ENCODE results near the gene SNAP23.
"Not testable (repeated sequence)": the region's sequence is repeated elsewhere in the genome, so short reads cannot be mapped to it uniquely, and the experiment has no call there.

Gene SNAP23

GRCh38 chr15:42528970-42529369 lies 33.5 kb downstream of the SNAP23 start:
- Histone ChIP-seq H3K36me3 (ENCODE audit: control insufficient read depth, insufficient read depth, low read length) (peaks cover 57% of the 10 kb centered on the region), H3K9me3 (ENCODE audit: control insufficient read depth, low read length) (no peaks in the 10 kb centered on the region), H3K27ac (ENCODE audit: low read depth, low read length, severe bottlenecking) (no peak overlapping the region), H3K4me1 (ENCODE audit: control insufficient read depth, insufficient read depth, low read length, poor library complexity, severe bottlenecking) (no peaks in the 10 kb centered on the region), H3K4me3 (ENCODE audit: extremely low read depth, insufficient read depth, low read length, poor library complexity, severe bottlenecking) (no peak overlapping the region)
- WGBS, 2 experiments (ENCODE audit: insufficient coverage in 2 of 2): 89 to 100% methylated on average over 2 of the region's 3 CpGs

GRCh38 chr15:42533246-42533645 lies 37.8 kb downstream of the SNAP23 start:
- H3K27ac ChIP-seq (ENCODE audit: low read depth, low read length, severe bottlenecking): no peak overlapping the region
- peaks cover 46% of the 10 kb centered on the region for H3K36me3 ChIP-seq (ENCODE audit: control insufficient read depth, insufficient read depth, low read length)
- H3K4me3 ChIP-seq (ENCODE audit: extremely low read depth, insufficient read depth, low read length, poor library complexity, severe bottlenecking): no peak overlapping the region
- H3K4me1 ChIP-seq (ENCODE audit: control insufficient read depth, insufficient read depth, low read length, poor library complexity, severe bottlenecking): no peaks in the 10 kb centered on the region
- no peaks in the 10 kb centered on the region for H3K9me3 ChIP-seq (ENCODE audit: control insufficient read depth, low read length)
- WGBS, 2 experiments (ENCODE audit: insufficient coverage in 2 of 2): no CpG with 5 or more reads among the region's 1 CpG

- H3K9me3 ChIP-seq (ENCODE audit: control insufficient read depth, low read length): no peaks in the 10 kb centered on the region
- peaks cover 52% of the 10 kb centered on the region for H3K36me3 ChIP-seq (ENCODE audit: control insufficient read depth, insufficient read depth, low read length)
- peaks cover 12% of the 10 kb centered on the region for H3K4me1 ChIP-seq (ENCODE audit: control insufficient read depth, insufficient read depth, low read length, poor library complexity, severe bottlenecking)
- H3K27ac ChIP-seq (ENCODE audit: low read depth, low read length, severe bottlenecking): no peak overlapping the region
- H3K4me3 ChIP-seq (ENCODE audit: extremely low read depth, insufficient read depth, low read length, poor library complexity, severe bottlenecking): no peak overlapping the region
- 90 to 100% methylated on average over 1 to 2 of the region's 4 CpGs for WGBS, 2 experiments (ENCODE audit: insufficient coverage in 2 of 2)
These were observed 49.6 kb downstream of the SNAP23 start for GRCh38 chr15:42544853-42545629.

- H3K4me3 ChIP-seq (ENCODE audit: extremely low read depth, insufficient read depth, low read length, poor library complexity, severe bottlenecking): peak overlapping the region; percentile 91
- peak overlapping the region; percentile 52 for H3K27ac ChIP-seq (ENCODE audit: low read depth, low read length, severe bottlenecking)
- peaks cover 34% of the 10 kb centered on the region for H3K36me3 ChIP-seq (ENCODE audit: control insufficient read depth, insufficient read depth, low read length)
- no peaks in the 10 kb centered on the region for H3K9me3 ChIP-seq (ENCODE audit: control insufficient read depth, low read length)
- H3K4me1 ChIP-seq (ENCODE audit: control insufficient read depth, insufficient read depth, low read length, poor library complexity, severe bottlenecking): peaks cover 12% of the 10 kb centered on the region
- 2 to 3% methylated on average over 6 of the region's 9 CpGs for WGBS, 2 experiments (ENCODE audit: insufficient coverage in 2 of 2)
These were observed 52.4 kb downstream of the SNAP23 start for GRCh38 chr15:42547918-42548248.

- peak within 1 kb of the TSS; percentile 52 for H3K27ac ChIP-seq (ENCODE audit: low read depth, low read length, severe bottlenecking)
- peaks cover 12% of the 10 kb centered on the region for H3K4me1 ChIP-seq (ENCODE audit: control insufficient read depth, insufficient read depth, low read length, poor library complexity, severe bottlenecking)
- 0% methylated on average over 62 to 65 of the region's 71 CpGs for WGBS, 2 experiments (ENCODE audit: insufficient coverage in 2 of 2)
- peak within 1 kb of the TSS; percentile 91 for H3K4me3 ChIP-seq (ENCODE audit: extremely low read depth, insufficient read depth, low read length, poor library complexity, severe bottlenecking)
- no peaks in the 10 kb centered on the region for H3K9me3 ChIP-seq (ENCODE audit: control insufficient read depth, low read length)
- H3K36me3 ChIP-seq (ENCODE audit: control insufficient read depth, insufficient read depth, low read length): peaks cover 29% of the 10 kb centered on the region
These were observed 53.0 kb downstream of the SNAP23 start, which contains the start of the genes HAUS2 and LRRC57 for GRCh38 chr15:42548249-42549031. HAUS2 (plus strand) TSS chr15:42548838; CDS start chr15:42548873, 35 bp downstream. LRRC57 (minus strand) TSS chr15:42548793; CDS start chr15:42548434, 359 bp downstream.

DNA sequence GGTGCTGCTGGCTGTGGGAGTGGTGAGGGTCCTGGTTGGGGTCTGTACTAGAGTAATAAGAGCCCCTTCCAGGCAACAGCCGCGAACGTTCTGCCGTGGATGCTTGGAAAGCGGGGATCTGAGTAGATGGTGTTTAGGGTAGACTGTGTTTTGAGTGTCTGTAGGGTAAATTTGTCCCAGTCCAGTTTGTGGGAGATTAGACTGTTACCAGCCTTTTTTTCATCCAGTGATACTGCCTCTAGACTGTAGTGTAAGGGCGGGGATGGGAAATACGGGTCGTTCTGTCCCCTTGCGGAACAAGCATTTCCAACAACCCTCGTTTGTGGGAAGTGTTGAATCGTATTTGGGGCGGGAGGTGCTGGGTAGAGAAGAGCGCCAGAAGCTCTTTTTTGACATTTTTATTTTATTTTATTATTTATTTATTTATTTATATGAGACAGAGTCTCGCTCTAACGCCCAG lies 53.6 kb downstream of the SNAP23 start:
- no peaks in the 10 kb centered on the region for H3K9me3 ChIP-seq (ENCODE audit: control insufficient read depth, low read length)
- peaks cover 26% of the 10 kb centered on the region for H3K36me3 ChIP-seq (ENCODE audit: control insufficient read depth, insufficient read depth, low read length)
- H3K4me3 ChIP-seq (ENCODE audit: extremely low read depth, insufficient read depth, low read length, poor library complexity, severe bottlenecking): peak overlapping the region; percentile 91
- peaks cover 12% of the 10 kb centered on the region for H3K4me1 ChIP-seq (ENCODE audit: control insufficient read depth, insufficient read depth, low read length, poor library complexity, severe bottlenecking)
- WGBS, 2 experiments (ENCODE audit: insufficient coverage in 2 of 2): 0% methylated on average over 5 to 6 of the region's 15 CpGs
- peak overlapping the region; percentile 52 for H3K27ac ChIP-seq (ENCODE audit: low read depth, low read length, severe bottlenecking)

DNA sequence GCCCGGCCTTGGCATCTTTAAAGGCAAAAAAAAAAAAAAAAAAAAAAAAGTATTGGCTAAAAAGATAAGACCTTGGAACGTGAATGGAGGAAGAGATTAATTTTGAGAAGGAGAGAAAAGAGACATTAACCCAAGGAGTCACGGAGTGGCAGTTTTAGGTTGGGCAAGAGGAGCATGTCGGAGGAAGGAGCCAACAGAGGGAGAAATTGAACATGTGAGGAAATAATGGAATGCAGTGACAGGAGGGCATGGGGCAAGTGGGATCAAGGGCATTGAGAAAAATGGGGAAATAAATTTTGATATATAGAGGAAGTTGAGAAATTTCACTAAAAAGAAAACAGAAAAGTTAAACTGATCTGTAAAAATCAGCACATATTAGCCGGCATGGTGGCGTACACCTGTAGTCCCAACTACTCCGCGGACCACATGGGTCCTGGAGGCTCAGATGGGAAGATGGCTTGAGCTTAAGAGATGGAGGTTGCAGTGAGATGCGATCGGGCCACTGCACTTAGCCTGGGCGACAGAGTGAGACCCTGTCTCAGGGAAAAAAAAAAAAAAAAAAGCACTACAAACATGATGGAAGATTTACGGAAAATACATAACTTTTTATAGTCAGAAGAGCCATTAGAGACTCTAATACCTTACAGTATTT lies 54.4 kb downstream of the SNAP23 start:
- peaks cover 12% of the 10 kb centered on the region for H3K4me1 ChIP-seq (ENCODE audit: control insufficient read depth, insufficient read depth, low read length, poor library complexity, severe bottlenecking)
- H3K9me3 ChIP-seq (ENCODE audit: control insufficient read depth, low read length): no peaks in the 10 kb centered on the region
- 45 to 80% methylated on average over 4 to 7 of the region's 12 CpGs for WGBS, 2 experiments (ENCODE audit: insufficient coverage in 2 of 2)
- H3K36me3 ChIP-seq (ENCODE audit: control insufficient read depth, insufficient read depth, low read length): peaks cover 20% of the 10 kb centered on the region
- no peak overlapping the region for H3K27ac ChIP-seq (ENCODE audit: low read depth, low read length, severe bottlenecking)
- peak overlapping the region; percentile 91 for H3K4me3 ChIP-seq (ENCODE audit: extremely low read depth, insufficient read depth, low read length, poor library complexity, severe bottlenecking)

- H3K4me3 ChIP-seq (ENCODE audit: extremely low read depth, insufficient read depth, low read length, poor library complexity, severe bottlenecking): no peak overlapping the region
- no peaks in the 10 kb centered on the region for H3K4me1 ChIP-seq (ENCODE audit: control insufficient read depth, insufficient read depth, low read length, poor library complexity, severe bottlenecking)
- H3K27ac ChIP-seq (ENCODE audit: low read depth, low read length, severe bottlenecking): no peak overlapping the region
- peaks cover 21% of the 10 kb centered on the region for H3K36me3 ChIP-seq (ENCODE audit: control insufficient read depth, insufficient read depth, low read length)
- no peaks in the 10 kb centered on the region for H3K9me3 ChIP-seq (ENCODE audit: control insufficient read depth, low read length)
- 100% methylated on average over 1 of the region's 1 CpG; no CpG with 5 or more reads in 1 of the 2 experiments for WGBS, 2 experiments (ENCODE audit: insufficient coverage in 2 of 2)
These were observed 58.1 kb downstream of the SNAP23 start for GRCh38 chr15:42553554-42553953.

GRCh38 chr15:42556550-42557207 lies 61.2 kb downstream of the SNAP23 start:
- not testable (repeated sequence) for H3K27ac ChIP-seq (ENCODE audit: low read depth, low read length, severe bottlenecking); H3K4me3 ChIP-seq (ENCODE audit: extremely low read depth, insufficient read depth, low read length, poor library complexity, severe bottlenecking); H3K4me1 ChIP-seq (ENCODE audit: control insufficient read depth, insufficient read depth, low read length, poor library complexity, severe bottlenecking); H3K9me3 ChIP-seq (ENCODE audit: control insufficient read depth, low read length)
- 96 to 100% methylated on average over 4 to 6 of the region's 12 CpGs for WGBS, 2 experiments (ENCODE audit: insufficient coverage in 2 of 2)
- peaks cover 50% of the 10 kb centered on the region for H3K36me3 ChIP-seq (ENCODE audit: control insufficient read depth, insufficient read depth, low read length)

DNA sequence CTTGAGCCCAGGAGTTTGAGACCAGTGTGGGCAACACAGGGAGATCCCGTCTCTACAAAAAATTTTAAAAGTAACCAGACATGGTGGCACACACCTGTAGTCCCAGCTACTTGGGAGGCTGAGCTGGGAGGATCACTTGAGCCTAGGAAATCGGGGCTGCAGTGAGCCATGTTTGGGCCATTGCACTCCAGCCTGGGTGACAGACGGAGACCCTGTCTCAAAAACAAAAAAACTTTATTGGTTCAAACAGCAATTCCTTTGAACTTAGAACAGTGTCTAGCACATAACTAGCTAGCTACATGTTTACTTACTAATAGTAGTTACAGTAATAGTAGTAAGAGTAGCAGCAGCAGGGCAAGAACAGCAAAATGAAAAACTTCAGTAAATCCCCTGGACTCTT lies 63.3 kb downstream of the SNAP23 start:
- H3K9me3 ChIP-seq (ENCODE audit: control insufficient read depth, low read length): no peaks in the 10 kb centered on the region
- no peak overlapping the region for H3K27ac ChIP-seq (ENCODE audit: low read depth, low read length, severe bottlenecking)
- H3K4me1 ChIP-seq (ENCODE audit: control insufficient read depth, insufficient read depth, low read length, poor library complexity, severe bottlenecking): no peaks in the 10 kb centered on the region
- 81% methylated on average over 3 of the region's 3 CpGs; no CpG with 5 or more reads in 1 of the 2 experiments for WGBS, 2 experiments (ENCODE audit: insufficient coverage in 2 of 2)
- H3K4me3 ChIP-seq (ENCODE audit: extremely low read depth, insufficient read depth, low read length, poor library complexity, severe bottlenecking): no peak overlapping the region
- peaks cover 67% of the 10 kb centered on the region for H3K36me3 ChIP-seq (ENCODE audit: control insufficient read depth, insufficient read depth, low read length)
